Activated T-helper 17 cell treated with anti-CD3 and anti-CD28 coated beads, Interleukin-2, amount 50 U/mL, for 72 hours (primary cell): ENCODE results near the gene C16orf74. TPM values are rescaled to one million over a fixed set of nuclear protein-coding genes. Genes with fewer than 3 reads are reported as not detected.

Experiments used
- ATAC-seq: fragments of 150-1000 bp; cut with Tn5 transposase; replicated peaks from 2 replicates; pipeline ENCODE4 v1.10.0; 2021; ENCODE audit warnings: mild to moderate bottlenecking, moderate library complexity
- H3K27ac Mint-ChIP-seq: one replicate; pipeline ENCODE4 v1.8.0; 2022; ENCODE audit warnings: mixed read lengths
- H3K27me3 Mint-ChIP-seq: one replicate; pipeline ENCODE4 v1.8.0; 2022; ENCODE audit warnings: mixed read lengths
- H3K36me3 Mint-ChIP-seq: one replicate; pipeline ENCODE4 v1.8.0; 2022; ENCODE audit warnings: low read depth, mild to moderate bottlenecking, mixed read lengths
- H3K4me1 Mint-ChIP-seq: one replicate; pipeline ENCODE4 v1.8.0; 2022; ENCODE audit warnings: mixed read lengths
- H3K4me3 Mint-ChIP-seq: one replicate; pipeline ENCODE4 v1.8.0; 2022; ENCODE audit warnings: mild to moderate bottlenecking, mixed read lengths
- H3K9me3 Mint-ChIP-seq: one replicate; pipeline ENCODE4 v1.8.0; 2022; ENCODE audit warnings: mixed read lengths
- total RNA-seq, 2 donors: library from RNA; stranded (reverse); gene quantifications; one replicate each; pipeline ENCODE4 v1.2.3, GENCODE V29; 2022

C16orf74 gene
- total RNA-seq, 2 donors from 2014 or later = 0.35 TPM; not detected in 1

GRCh38 chr16:85677383-85677967 lies 73.4 kb downstream of the C16orf74 start:
- peak; percentile 68 for ATAC-seq
- Mint-ChIP-seq H3K4me1 (peaks cover 12% of the 10 kb centered on the region), H3K36me3 (peaks cover 95% of the 10 kb centered on the region), H3K27me3 (no peaks in the 10 kb centered on the region), H3K27ac (no peak overlapping the region), H3K9me3 (no peaks in the 10 kb centered on the region), H3K4me3 (no peak overlapping the region)

- no peaks in the 10 kb centered on the region for H3K27me3 Mint-ChIP-seq
- no peak overlapping the region for H3K4me3 Mint-ChIP-seq
- H3K36me3 Mint-ChIP-seq = peaks cover 96% of the 10 kb centered on the region
- H3K4me1 Mint-ChIP-seq = peaks cover 12% of the 10 kb centered on the region
- no peak overlapping the region for H3K27ac Mint-ChIP-seq
- ATAC-seq = no peak
- H3K9me3 Mint-ChIP-seq = no peaks in the 10 kb centered on the region
Measured at GRCh38 chr16:85676466-85676865, 74.4 kb downstream of the C16orf74 start.

- peak overlapping the region; percentile 79 for H3K27ac Mint-ChIP-seq
- H3K4me3 Mint-ChIP-seq = no peak overlapping the region
- H3K27me3 Mint-ChIP-seq = no peaks in the 10 kb centered on the region
- H3K4me1 Mint-ChIP-seq = peaks cover 7% of the 10 kb centered on the region
- H3K9me3 Mint-ChIP-seq = no peaks in the 10 kb centered on the region
- no peak for ATAC-seq
- peaks cover 96% of the 10 kb centered on the region for H3K36me3 Mint-ChIP-seq
Measured at GRCh38 chr16:85675251-85675874, 75.5 kb downstream of the C16orf74 start.

- no peaks in the 10 kb centered on the region for H3K9me3 Mint-ChIP-seq
- H3K27ac Mint-ChIP-seq = peak overlapping the region; percentile 79
- no peak overlapping the region for H3K4me3 Mint-ChIP-seq
- peaks cover 96% of the 10 kb centered on the region for H3K36me3 Mint-ChIP-seq
- ATAC-seq = no peak
- H3K4me1 Mint-ChIP-seq = peaks cover 6% of the 10 kb centered on the region
- no peaks in the 10 kb centered on the region for H3K27me3 Mint-ChIP-seq
Measured at GRCh38 chr16:85674828-85675227, 76.1 kb downstream of the C16orf74 start.

- no peak for ATAC-seq
- Mint-ChIP-seq H3K4me1 (peaks cover 6% of the 10 kb centered on the region), H3K27me3 (no peaks in the 10 kb centered on the region), H3K9me3 (no peaks in the 10 kb centered on the region), H3K4me3 (no peak overlapping the region), H3K36me3 (peaks cover 96% of the 10 kb centered on the region), H3K27ac (peak overlapping the region; percentile 79)
Measured at GRCh38 chr16:85674418-85674755, 76.5 kb downstream of the C16orf74 start.

GRCh38 chr16:85673529-85674417 lies 77.1 kb downstream of the C16orf74 start:
- peaks cover 93% of the 10 kb centered on the region for H3K36me3 Mint-ChIP-seq
- peaks cover 6% of the 10 kb centered on the region for H3K4me1 Mint-ChIP-seq
- no peaks in the 10 kb centered on the region for H3K9me3 Mint-ChIP-seq
- H3K27me3 Mint-ChIP-seq = no peaks in the 10 kb centered on the region
- peak overlapping the region; percentile 40 for H3K27ac Mint-ChIP-seq
- ATAC-seq = no peak
- no peak overlapping the region for H3K4me3 Mint-ChIP-seq

- Mint-ChIP-seq H3K4me1 (peaks cover 6% of the 10 kb centered on the region), H3K9me3 (no peaks in the 10 kb centered on the region), H3K36me3 (peaks cover 92% of the 10 kb centered on the region), H3K27me3 (no peaks in the 10 kb centered on the region), H3K4me3 (no peak overlapping the region), H3K27ac (no peak overlapping the region)
- ATAC-seq = no peak
Measured at GRCh38 chr16:85670840-85671239, 80.1 kb downstream of the C16orf74 start.

- Mint-ChIP-seq H3K27me3 (no peaks in the 10 kb centered on the region), H3K4me1 (no peaks in the 10 kb centered on the region), H3K4me3 (no peak overlapping the region), H3K27ac (no peak overlapping the region), H3K36me3 (peaks cover 90% of the 10 kb centered on the region), H3K9me3 (no peaks in the 10 kb centered on the region)
- ATAC-seq = no peak
Measured at GRCh38 chr16:85668676-85669424, 82.0 kb downstream of the C16orf74 start.

- Mint-ChIP-seq H3K27ac (no peak overlapping the region), H3K36me3 (peaks cover 90% of the 10 kb centered on the region)
Measured at GRCh38 chr16:85667841-85668413, 83.0 kb downstream of the C16orf74 start.

GRCh38 chr16:85667261-85667660 lies 83.6 kb downstream of the C16orf74 start:
- H3K4me3 Mint-ChIP-seq = no peak overlapping the region
- no peak overlapping the region for H3K27ac Mint-ChIP-seq
- H3K4me1 Mint-ChIP-seq = no peaks in the 10 kb centered on the region
- no peak for ATAC-seq
- no peaks in the 10 kb centered on the region for H3K27me3 Mint-ChIP-seq
- H3K36me3 Mint-ChIP-seq = peaks cover 88% of the 10 kb centered on the region
- no peaks in the 10 kb centered on the region for H3K9me3 Mint-ChIP-seq

More at GRCh38 chr16:85667841-85668413, 83.0 kb downstream of the C16orf74 start:
- no peaks in the 10 kb centered on the region for H3K27me3 Mint-ChIP-seq
- no peak for ATAC-seq
- no peak overlapping the region for H3K4me3 Mint-ChIP-seq
- no peaks in the 10 kb centered on the region for H3K9me3 Mint-ChIP-seq
- no peaks in the 10 kb centered on the region for H3K4me1 Mint-ChIP-seq

- Mint-ChIP-seq H3K27ac (no peak overlapping the region), H3K9me3 (no peaks in the 10 kb centered on the region), H3K27me3 (no peaks in the 10 kb centered on the region), H3K4me1 (no peaks in the 10 kb centered on the region), H3K36me3 (peaks cover 80% of the 10 kb centered on the region), H3K4me3 (no peak overlapping the region)
- ATAC-seq = no peak
Measured at GRCh38 chr16:85665929-85666328, 85.0 kb downstream of the C16orf74 start.

GRCh38 chr16:85665373-85665740 lies 85.5 kb downstream of the C16orf74 start:
- H3K9me3 Mint-ChIP-seq = no peaks in the 10 kb centered on the region
- H3K27me3 Mint-ChIP-seq = no peaks in the 10 kb centered on the region
- no peak overlapping the region for H3K4me3 Mint-ChIP-seq
- ATAC-seq = no peak
- no peak overlapping the region for H3K27ac Mint-ChIP-seq
- no peaks in the 10 kb centered on the region for H3K4me1 Mint-ChIP-seq
- H3K36me3 Mint-ChIP-seq = peaks cover 74% of the 10 kb centered on the region

- Mint-ChIP-seq H3K9me3 (no peaks in the 10 kb centered on the region), H3K27ac (no peak overlapping the region), H3K4me1 (no peaks in the 10 kb centered on the region), H3K4me3 (no peak overlapping the region), H3K36me3 (peaks cover 69% of the 10 kb centered on the region), H3K27me3 (no peaks in the 10 kb centered on the region)
- ATAC-seq = no peak
Measured at GRCh38 chr16:85664580-85665372, 86.1 kb downstream of the C16orf74 start.
